Left ventricle myocardium superior (tissue), 1 donor: ENCODE measurements around the gene DBT. TPM values are rescaled to one million over a fixed set of nuclear protein-coding genes. Genes with fewer than 3 reads are reported as not detected.

Experiments used
- ATAC-seq: fragments of 200-7000 bp; cut with Tn5 transposase; one replicate; pipeline ENCODE4 v1.9.1; 2020; ENCODE audit warnings: mild to moderate bottlenecking, moderate library complexity
- DNase-seq: peaks from one replicate; pipeline ENCODE4 v3.0.0-alpha.2; 2020
- intact Hi-C: fragments of 100-400 bp; cut with micrococcal nuclease; formaldehyde crosslinking; loops from one replicate; pipeline ENCODE4 v1.11.0; 2022
- microRNA-seq: library from miRNA; unstranded; fragments of <30 nt; microRNA quantifications from one replicate; pipeline ENCODE4 v1.2.0, GENCODE V29; 2020; ENCODE audit warnings: borderline number of aligned reads
- total RNA-seq: library from RNA; stranded (reverse); fragmentation: NEBNext Ultra II Directional; extraction: Animal tissue kit (Norgen Biotek cat#: 25700); gene quantifications from one replicate; pipeline ENCODE4 v1.2.1, GENCODE V29; 2021
- donor health status: DM: no; HTN: yes; CAD: no; lungs with severe emphysema.

Gene DBT
- total RNA-seq, 1 donor from 2014 or later: 36.2 TPM

- ATAC-seq: no peak
- DNase-seq: no peak
- intact Hi-C loops: loop anchor here (10.0 kb wide), 1 partner anchor 258 kb away; no protein-coding TSS in a partner anchor
Measured at GRCh38 chr1:100142343-100142742, 107.3 kb downstream of the DBT start.

- no peak for ATAC-seq
- no peak for DNase-seq
- intact Hi-C loops: loop anchor here (10.0 kb wide), 1 partner anchor 256 kb away; no protein-coding TSS in a partner anchor
Measured at GRCh38 chr1:100141192-100141591, 108.4 kb downstream of the DBT start.

- intact Hi-C loops: no loop called here
- ATAC-seq (no peak), DNase-seq (no peak)
Measured at GRCh38 chr1:100137602-100138001, 112.0 kb downstream of the DBT start.

Small RNAs within 50 kb of the gene (microRNA-seq; reads per million reads assigned to microRNA genes)
- gene MIR553: not detected

Other genes with a start within 250 kb of the DBT start
- 2.2 TPM for gene SASS6, start 116.9 kb downstream of the DBT start, total RNA-seq
- gene TRMT13, start 116.7 kb downstream of the DBT start, total RNA-seq: 6.4 TPM
- 209 TPM for gene LRRC39, start 71.6 kb downstream of the DBT start, total RNA-seq
- 52.2 TPM for gene RTCA, start 16.4 kb upstream of the DBT start, total RNA-seq
- 2.6 TPM for gene CDC14A, start 102.7 kb upstream of the DBT start, total RNA-seq